HCT116 (cell line): ENCODE results near the gene ABR. TPM values are rescaled to one million over a fixed set of nuclear protein-coding genes. Genes with fewer than 3 reads are reported as not detected.

ENCODE experiments used
- ATAC-seq: fragments of 200-7000 bp; cut with Tn5 transposase; 2 replicates; pipeline ENCODE4 v1.9.1; 2020; ENCODE audit warnings: mild to moderate bottlenecking, moderate library complexity
- BruUV-seq: library from RNA; stranded (reverse); fragments of 400-500 nt; replicated peaks from 2 replicates; lab custom pipeline; 2021; lab: Mats Ljungman, UMichigan
- CTCF ChIA-PET: fragments of 300-600 bp; sonication (Branson Sonifier 250); formaldehyde crosslinking; loops from one replicate; lab custom pipeline; 2021; ENCODE audit warnings: antibody characterized with exemption; lab: Charles Lee
- POLR2A ChIA-PET: fragments of 300-600, 350-600 bp; sonication (Branson Sonifier 250); formaldehyde crosslinking; loops from one replicate; lab custom pipeline; 2021; ENCODE audit warnings: antibody characterized with exemption; lab: Charles Lee
- RAD21 ChIA-PET, 2 experiments: fragments of 300-600 bp; sonication (Branson Sonifier 250); formaldehyde crosslinking; loops; one replicate each; lab custom pipeline; 2023; ENCODE audit warnings: low total read pairs in 2 of 2; ENCODE audit not compliant: uncharacterized antibody in 2 of 2, unreplicated experiment in 2 of 2, low non-redundant PET in 1 of 2; lab: Charles Lee
- DNase-seq: peaks from one replicate; pipeline ENCODE4 v3.0.0-alpha.2; 2010; ENCODE audit warnings: low read depth, low spot score
- H2AFZ ChIP-seq: fragments of 200-600 bp; shearing (Covaris generic), sonication (generic); 2 replicates; pipeline ENCODE4 v1.6.1; 2017; ENCODE audit warnings: low read depth, mixed run types, mixed read lengths, antibody characterized with exemption, low read length; ENCODE audit not compliant: poor library complexity, severe bottlenecking
- H3K27ac ChIP-seq: 2 replicates; pipeline ENCODE4 v1.5.1; 2012; ENCODE audit warnings: low read depth, low read length
- H3K27me3 ChIP-seq: fragments of 200-600 bp; sonication (generic); 2 replicates; pipeline ENCODE4 v1.6.1; 2016; ENCODE audit warnings: mixed run types, low read length, mixed read lengths; ENCODE audit not compliant: insufficient read depth
- H3K36me3 ChIP-seq, 2 experiments: fragments of 200-500 bp in 1 of 2; fragments of 200-600 bp in 1 of 2; sonication (Bioruptor generic) in 1 of 2; sonication (generic) in 1 of 2; 2 replicates each; pipeline versions ENCODE4 v1.5.1 to v1.6.1; 2014 to 2016; ENCODE audit warnings: low read length in 2 of 2, inconsistent platforms in 1 of 2, mixed read lengths in 1 of 2, mixed run types in 1 of 2; ENCODE audit not compliant: insufficient read depth in 2 of 2, control insufficient read depth in 1 of 2
- H3K4me1 ChIP-seq, 2 experiments: fragments of 200-600 bp in 1 of 2; sonication (generic) in 1 of 2; 2 replicates each; pipeline versions ENCODE4 v1.5.1 to v1.6.1; 2012 to 2017; ENCODE audit warnings: low read length in 2 of 2, inconsistent platforms in 1 of 2, mild to moderate bottlenecking in 1 of 2, mixed read lengths in 1 of 2, mixed run types in 1 of 2, moderate library complexity in 1 of 2; ENCODE audit not compliant: insufficient read depth in 2 of 2, control insufficient read depth in 1 of 2
- H3K4me2 ChIP-seq: fragments of 200-600 bp; sonication (generic); 2 replicates; pipeline ENCODE4 v1.6.1; 2017; ENCODE audit warnings: mixed run types, low read length, mixed read lengths
- H3K4me3 ChIP-seq, 2 experiments: fragments of 200-600 bp in 1 of 2; sonication (generic) in 1 of 2; replicated peaks in 1 of 2; 2 replicates each; pipeline ENCODE4 v1.5.1; 2011 to 2016; ENCODE audit warnings: low read length in 2 of 2, control low read depth in 1 of 2, low read depth in 1 of 2, mild to moderate bottlenecking in 1 of 2, mixed read lengths in 1 of 2, mixed run types in 1 of 2
- H3K79me2 ChIP-seq: fragments of 200-600 bp; sonication (generic); 2 replicates; pipeline ENCODE4 v1.6.1; 2017; ENCODE audit warnings: mild to moderate bottlenecking, mixed run types, low read length, moderate library complexity, mixed read lengths; ENCODE audit not compliant: insufficient read depth
- H3K9ac ChIP-seq: fragments of 200-600 bp; sonication (generic); 2 replicates; pipeline ENCODE4 v1.6.1; 2016; ENCODE audit warnings: low read length, mixed read lengths
- H3K9me2 ChIP-seq: fragments of 200-600 bp; sonication (generic), shearing (Covaris generic); 2 replicates; pipeline ENCODE4 v1.6.1; 2017; ENCODE audit warnings: mixed run types, mild to moderate bottlenecking, moderate library complexity; ENCODE audit not compliant: insufficient read depth
- H3K9me3 ChIP-seq, 2 experiments: fragments of 200-500 bp in 1 of 2; fragments of 200-600 bp in 1 of 2; sonication (Bioruptor generic) in 1 of 2; sonication (generic) in 1 of 2; 2 replicates each; pipeline ENCODE4 v1.6.1; 2014 to 2017; ENCODE audit warnings: low read length in 2 of 2, mixed read lengths in 2 of 2, inconsistent platforms in 1 of 2, low read depth in 1 of 2, mild to moderate bottlenecking in 1 of 2, mixed run types in 1 of 2, moderate library complexity in 1 of 2; ENCODE audit not compliant: control insufficient read depth in 1 of 2, insufficient read depth in 1 of 2
- H4K20me1 ChIP-seq: fragments of 200-600 bp; sonication (generic), shearing (Covaris generic); 2 replicates; pipeline ENCODE4 v1.6.1; 2017; ENCODE audit warnings: mixed run types, mild to moderate bottlenecking, moderate library complexity; ENCODE audit not compliant: insufficient read depth
- CBX3 ChIP-seq: IDR thresholded peaks from 2 replicates; pipeline ENCODE4 v1.6.1; 2012; ENCODE audit warnings: low read depth
- CEBPB ChIP-seq: IDR thresholded peaks from 2 replicates; pipeline ENCODE4 v1.6.1; 2012; ENCODE audit warnings: low read depth
- EGR1 ChIP-seq: IDR thresholded peaks from 2 replicates; pipeline ENCODE4 v1.6.1; 2012; ENCODE audit warnings: low read depth
- EZH2 ChIP-seq: fragments of 200-600 bp; sonication (generic); IDR thresholded peaks from 2 replicates; pipeline ENCODE4 v1.6.1; 2017; ENCODE audit warnings: antibody characterized with exemption, mixed run types
- EZH2phosphoT487 ChIP-seq: fragments of 200-600 bp; IDR thresholded peaks from 2 replicates; pipeline ENCODE4 v1.6.1; 2018; ENCODE audit warnings: antibody characterized with exemption, borderline replicate concordance
- JUND ChIP-seq: IDR thresholded peaks from 2 replicates; pipeline ENCODE4 v1.6.1; 2012
- POLR2A ChIP-seq: IDR thresholded peaks from 2 replicates; pipeline ENCODE4 v1.7.0; 2011; ENCODE audit warnings: borderline replicate concordance; ENCODE audit not compliant: insufficient read depth, insufficient read length; ENCODE audit errors: extremely low read depth
- POLR2AphosphoS5 ChIP-seq: IDR thresholded peaks from 2 replicates; pipeline ENCODE4 v1.6.1; 2011; ENCODE audit warnings: mild to moderate bottlenecking, low read depth, low read length, moderate library complexity
- RAD21 ChIP-seq: IDR thresholded peaks from 2 replicates; pipeline ENCODE4 v1.6.1; 2012; ENCODE audit warnings: low read depth, mild to moderate bottlenecking
- REST ChIP-seq: IDR thresholded peaks from 2 replicates; pipeline ENCODE4 v1.6.1; 2012; ENCODE audit warnings: low read depth
- SIN3A ChIP-seq: IDR thresholded peaks from 2 replicates; pipeline ENCODE4 v1.6.1; 2012; ENCODE audit warnings: low read depth
- SP1 ChIP-seq: IDR thresholded peaks from 2 replicates; pipeline ENCODE4 v1.6.1; 2012; ENCODE audit warnings: low read depth
- SRF ChIP-seq: IDR thresholded peaks from 2 replicates; pipeline ENCODE4 v1.6.1; 2012; ENCODE audit warnings: low read depth
- TCF7L2 ChIP-seq: IDR thresholded peaks from 2 replicates; pipeline ENCODE4 v1.7.0; 2011; ENCODE audit warnings: borderline replicate concordance, inconsistent platforms; ENCODE audit not compliant: insufficient read depth, insufficient read length; ENCODE audit errors: extremely low read depth
- ZFX ChIP-seq: fragments of 450-650 bp; IDR thresholded peaks from 2 replicates; pipeline ENCODE4 v1.6.1; 2017
- ZNF274 ChIP-seq: fragments of 200-500 bp; sonication (Bioruptor generic); IDR thresholded peaks from 2 replicates; pipeline ENCODE4 v1.6.1; 2014; ENCODE audit warnings: mild to moderate bottlenecking, low read depth, low read length, inconsistent platforms
- intact Hi-C: fragments of 100-400 bp; cut with micrococcal nuclease; formaldehyde crosslinking; loops from 2 replicates; pipeline ENCODE4 v1.10.0; 2022
- total RNA-seq: library from RNA; stranded (reverse); gene quantifications from one replicate; pipeline ENCODE4 v1.2.1, GENCODE V29; 2021; ENCODE audit not compliant: unreplicated experiment
- TF ChIP-seq, protein P1 (sequence below): IDR thresholded peaks from 2 replicates; pipeline ENCODE4 v1.6.1; 2012
- TF ChIP-seq, protein P2 (sequence below), 3 experiments: fragments of 200-600 bp in 1 of 3; sonication (generic) in 1 of 3; IDR thresholded peaks in 2 of 3; conservative IDR thresholded peaks in 1 of 3; 2 replicates each; pipeline ENCODE4 v1.5.1; 2012 to 2017; ENCODE audit warnings: low read depth in 2 of 3, low read length in 2 of 3, antibody characterized with exemption in 1 of 3, borderline replicate concordance in 1 of 3, control low read depth in 1 of 3, mild to moderate bottlenecking in 1 of 3, mixed read lengths in 1 of 3, mixed run types in 1 of 3, moderate library complexity in 1 of 3; ENCODE audit not compliant: insufficient read depth in 1 of 3
- TF ChIP-seq, protein P3 (sequence below): IDR thresholded peaks from 2 replicates; pipeline ENCODE4 v1.6.1; 2012
- TF ChIP-seq, protein P4 (sequence below): IDR thresholded peaks from 2 replicates; pipeline ENCODE4 v1.6.1; 2011; ENCODE audit warnings: mild to moderate bottlenecking, low read length, moderate library complexity; ENCODE audit not compliant: insufficient replicate concordance; ENCODE audit errors: extremely low read depth

ABR gene
- total RNA-seq, 1 experiment from 2014 or later, result 58.5 TPM

GRCh38 chr17:1174263-1174880, 5.4 kb downstream of the ABR start:
- Histone ChIP-seq H3K9me2 (no peaks in the 10 kb centered on the region), H3K4me1 (peaks cover 3 to 10% of the 10 kb centered on the region in 2 experiments; a peak in 2 of 4 replicates), H3K79me2 (no peaks in the 10 kb centered on the region), H3K4me3 (no peak overlapping the region), H4K20me1 (no peaks in the 10 kb centered on the region), H3K27ac (no peak overlapping the region), H3K36me3 (no peaks in the 10 kb centered on the region), H3K9me3 (no peaks in the 10 kb centered on the region)
- CTCF ChIA-PET, result no interaction called here
- BruUV-seq, result no TSS peak
- DNase-seq (no peak), ATAC-seq (no peak)
- RAD21 ChIA-PET, result no interaction called here
- no peak for TF ChIP-seq TCF7L2
- TF ChIP-seq, protein P1, sequence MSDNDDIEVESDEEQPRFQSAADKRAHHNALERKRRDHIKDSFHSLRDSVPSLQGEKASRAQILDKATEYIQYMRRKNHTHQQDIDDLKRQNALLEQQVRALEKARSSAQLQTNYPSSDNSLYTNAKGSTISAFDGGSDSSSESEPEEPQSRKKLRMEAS, result no peak
- no peak for TF ChIP-seq SRF
- TF ChIP-seq POLR2AphosphoS5, result no peak
- TF ChIP-seq POLR2A, result no peak
- TF ChIP-seq, protein P2, sequence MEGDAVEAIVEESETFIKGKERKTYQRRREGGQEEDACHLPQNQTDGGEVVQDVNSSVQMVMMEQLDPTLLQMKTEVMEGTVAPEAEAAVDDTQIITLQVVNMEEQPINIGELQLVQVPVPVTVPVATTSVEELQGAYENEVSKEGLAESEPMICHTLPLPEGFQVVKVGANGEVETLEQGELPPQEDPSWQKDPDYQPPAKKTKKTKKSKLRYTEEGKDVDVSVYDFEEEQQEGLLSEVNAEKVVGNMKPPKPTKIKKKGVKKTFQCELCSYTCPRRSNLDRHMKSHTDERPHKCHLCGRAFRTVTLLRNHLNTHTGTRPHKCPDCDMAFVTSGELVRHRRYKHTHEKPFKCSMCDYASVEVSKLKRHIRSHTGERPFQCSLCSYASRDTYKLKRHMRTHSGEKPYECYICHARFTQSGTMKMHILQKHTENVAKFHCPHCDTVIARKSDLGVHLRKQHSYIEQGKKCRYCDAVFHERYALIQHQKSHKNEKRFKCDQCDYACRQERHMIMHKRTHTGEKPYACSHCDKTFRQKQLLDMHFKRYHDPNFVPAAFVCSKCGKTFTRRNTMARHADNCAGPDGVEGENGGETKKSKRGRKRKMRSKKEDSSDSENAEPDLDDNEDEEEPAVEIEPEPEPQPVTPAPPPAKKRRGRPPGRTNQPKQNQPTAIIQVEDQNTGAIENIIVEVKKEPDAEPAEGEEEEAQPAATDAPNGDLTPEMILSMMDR (IDR thresholded peaks at IDR 0.05 in 2 of 3, conservative IDR thresholded peaks at IDR 0.05 in 1 of 3; ENCODE audit: borderline replicate concordance in 1 of 3, insufficient read depth in 1 of 3, low read depth in 2 of 3, low read length in 2 of 3), result no peak
- TF ChIP-seq, protein P3, sequence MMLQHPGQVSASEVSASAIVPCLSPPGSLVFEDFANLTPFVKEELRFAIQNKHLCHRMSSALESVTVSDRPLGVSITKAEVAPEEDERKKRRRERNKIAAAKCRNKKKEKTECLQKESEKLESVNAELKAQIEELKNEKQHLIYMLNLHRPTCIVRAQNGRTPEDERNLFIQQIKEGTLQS, result no peak
- no peak for TF ChIP-seq EGR1
- TF ChIP-seq CEBPB, result no peak
- no peak for TF ChIP-seq EZH2
- TF ChIP-seq REST, result no peak
- no peak for TF ChIP-seq RAD21
- no peak for TF ChIP-seq SP1
- no peak for TF ChIP-seq JUND
- TF ChIP-seq EZH2phosphoT487, result no peak
- TF ChIP-seq ZNF274, result no peak
- TF ChIP-seq ZFX, result no peak
- TF ChIP-seq, protein P4, sequence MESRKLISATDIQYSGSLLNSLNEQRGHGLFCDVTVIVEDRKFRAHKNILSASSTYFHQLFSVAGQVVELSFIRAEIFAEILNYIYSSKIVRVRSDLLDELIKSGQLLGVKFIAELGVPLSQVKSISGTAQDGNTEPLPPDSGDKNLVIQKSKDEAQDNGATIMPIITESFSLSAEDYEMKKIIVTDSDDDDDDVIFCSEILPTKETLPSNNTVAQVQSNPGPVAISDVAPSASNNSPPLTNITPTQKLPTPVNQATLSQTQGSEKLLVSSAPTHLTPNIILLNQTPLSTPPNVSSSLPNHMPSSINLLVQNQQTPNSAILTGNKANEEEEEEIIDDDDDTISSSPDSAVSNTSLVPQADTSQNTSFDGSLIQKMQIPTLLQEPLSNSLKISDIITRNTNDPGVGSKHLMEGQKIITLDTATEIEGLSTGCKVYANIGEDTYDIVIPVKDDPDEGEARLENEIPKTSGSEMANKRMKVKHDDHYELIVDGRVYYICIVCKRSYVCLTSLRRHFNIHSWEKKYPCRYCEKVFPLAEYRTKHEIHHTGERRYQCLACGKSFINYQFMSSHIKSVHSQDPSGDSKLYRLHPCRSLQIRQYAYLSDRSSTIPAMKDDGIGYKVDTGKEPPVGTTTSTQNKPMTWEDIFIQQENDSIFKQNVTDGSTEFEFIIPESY, result no peak
- no peak for TF ChIP-seq CBX3
- TF ChIP-seq SIN3A, result no peak
- TF ChIP-seq, all 23 proteins: peak for 0
- Histone ChIP-seq H3K4me2 (no peak overlapping the region), H3K9ac (no peak overlapping the region), H2AFZ (no peak overlapping the region), H3K27me3 (no peaks in the 10 kb centered on the region)
- POLR2A ChIA-PET, result no interaction called here
- intact Hi-C loops, result no loop called here
